Osteocyte (in vitro differentiated cells): ENCODE results near the gene DENND1A. TPM values are rescaled to one million over a fixed set of nuclear protein-coding genes. Genes with fewer than 3 reads are reported as not detected.

ENCODE experiments used
- DNase-seq: peaks from one replicate; pipeline ENCODE4 v3.0.0; 2021; ENCODE audit warnings: mixed read lengths; ENCODE audit not compliant: unreplicated experiment; ENCODE audit errors: extremely low spot score
- H3K27ac Mint-ChIP-seq: one replicate; pipeline ENCODE4 v1.8.0; 2021; ENCODE audit warnings: mild to moderate bottlenecking, mixed read lengths; ENCODE audit not compliant: unreplicated experiment
- H3K27me3 Mint-ChIP-seq: one replicate; pipeline ENCODE4 v1.8.0; 2021; ENCODE audit warnings: mixed read lengths; ENCODE audit not compliant: unreplicated experiment
- H3K36me3 Mint-ChIP-seq: one replicate; pipeline ENCODE4 v1.8.0; 2021; ENCODE audit warnings: mixed read lengths; ENCODE audit not compliant: unreplicated experiment
- H3K4me1 Mint-ChIP-seq: one replicate; pipeline ENCODE4 v1.8.0; 2021; ENCODE audit warnings: mixed read lengths; ENCODE audit not compliant: unreplicated experiment
- H3K4me3 Mint-ChIP-seq: one replicate; pipeline ENCODE4 v1.8.0; 2021; ENCODE audit warnings: mild to moderate bottlenecking, moderate library complexity, mixed read lengths; ENCODE audit not compliant: unreplicated experiment
- H3K9me3 Mint-ChIP-seq: one replicate; pipeline ENCODE4 v1.8.0; 2021; ENCODE audit warnings: mixed read lengths; ENCODE audit not compliant: unreplicated experiment
- total RNA-seq: library from RNA; stranded (reverse); gene quantifications from 2 replicates; pipeline ENCODE4 v1.2.1, GENCODE V29; 2021
- TF ChIP-seq, protein P1 (sequence below): fragments of 200-600 bp; sonication (generic); IDR thresholded peaks from 2 replicates; pipeline ENCODE4 v1.5.0; 2021; ENCODE audit warnings: antibody characterized with exemption, mild to moderate bottlenecking, moderate library complexity

Gene DENND1A
- total RNA-seq, 1 donor from 2014 or later, result 19.8 TPM

DNA sequence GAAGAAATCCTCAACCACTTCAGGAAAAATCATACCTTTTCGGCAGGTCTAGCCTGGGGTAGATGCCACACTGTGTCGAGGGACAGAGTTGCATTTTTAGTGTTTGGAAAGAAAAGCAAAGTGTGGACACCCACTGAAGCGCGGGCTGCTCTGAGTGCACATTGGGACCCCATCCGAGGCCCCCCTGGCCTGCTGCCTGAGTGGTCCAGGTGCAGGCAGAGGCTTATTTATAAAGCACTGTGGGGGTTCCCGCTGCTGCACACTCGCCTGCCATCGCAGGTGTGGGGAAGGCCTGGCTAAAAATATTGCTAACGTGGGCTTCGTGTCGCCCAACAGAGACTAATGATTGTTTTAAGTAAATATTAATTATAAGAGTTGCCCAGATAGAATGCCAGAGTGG is 454.5 kb downstream of the DENND1A start:
- Mint-ChIP-seq H3K4me3 (no peak overlapping the region), H3K27ac (no peak overlapping the region), H3K4me1 (no peaks in the 10 kb centered on the region), H3K9me3 (no peaks in the 10 kb centered on the region), H3K27me3 (no peaks in the 10 kb centered on the region), H3K36me3 (no peaks in the 10 kb centered on the region)
- no peak for DNase-seq
- TF ChIP-seq, protein P1, sequence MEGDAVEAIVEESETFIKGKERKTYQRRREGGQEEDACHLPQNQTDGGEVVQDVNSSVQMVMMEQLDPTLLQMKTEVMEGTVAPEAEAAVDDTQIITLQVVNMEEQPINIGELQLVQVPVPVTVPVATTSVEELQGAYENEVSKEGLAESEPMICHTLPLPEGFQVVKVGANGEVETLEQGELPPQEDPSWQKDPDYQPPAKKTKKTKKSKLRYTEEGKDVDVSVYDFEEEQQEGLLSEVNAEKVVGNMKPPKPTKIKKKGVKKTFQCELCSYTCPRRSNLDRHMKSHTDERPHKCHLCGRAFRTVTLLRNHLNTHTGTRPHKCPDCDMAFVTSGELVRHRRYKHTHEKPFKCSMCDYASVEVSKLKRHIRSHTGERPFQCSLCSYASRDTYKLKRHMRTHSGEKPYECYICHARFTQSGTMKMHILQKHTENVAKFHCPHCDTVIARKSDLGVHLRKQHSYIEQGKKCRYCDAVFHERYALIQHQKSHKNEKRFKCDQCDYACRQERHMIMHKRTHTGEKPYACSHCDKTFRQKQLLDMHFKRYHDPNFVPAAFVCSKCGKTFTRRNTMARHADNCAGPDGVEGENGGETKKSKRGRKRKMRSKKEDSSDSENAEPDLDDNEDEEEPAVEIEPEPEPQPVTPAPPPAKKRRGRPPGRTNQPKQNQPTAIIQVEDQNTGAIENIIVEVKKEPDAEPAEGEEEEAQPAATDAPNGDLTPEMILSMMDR, result no peak

DNA sequence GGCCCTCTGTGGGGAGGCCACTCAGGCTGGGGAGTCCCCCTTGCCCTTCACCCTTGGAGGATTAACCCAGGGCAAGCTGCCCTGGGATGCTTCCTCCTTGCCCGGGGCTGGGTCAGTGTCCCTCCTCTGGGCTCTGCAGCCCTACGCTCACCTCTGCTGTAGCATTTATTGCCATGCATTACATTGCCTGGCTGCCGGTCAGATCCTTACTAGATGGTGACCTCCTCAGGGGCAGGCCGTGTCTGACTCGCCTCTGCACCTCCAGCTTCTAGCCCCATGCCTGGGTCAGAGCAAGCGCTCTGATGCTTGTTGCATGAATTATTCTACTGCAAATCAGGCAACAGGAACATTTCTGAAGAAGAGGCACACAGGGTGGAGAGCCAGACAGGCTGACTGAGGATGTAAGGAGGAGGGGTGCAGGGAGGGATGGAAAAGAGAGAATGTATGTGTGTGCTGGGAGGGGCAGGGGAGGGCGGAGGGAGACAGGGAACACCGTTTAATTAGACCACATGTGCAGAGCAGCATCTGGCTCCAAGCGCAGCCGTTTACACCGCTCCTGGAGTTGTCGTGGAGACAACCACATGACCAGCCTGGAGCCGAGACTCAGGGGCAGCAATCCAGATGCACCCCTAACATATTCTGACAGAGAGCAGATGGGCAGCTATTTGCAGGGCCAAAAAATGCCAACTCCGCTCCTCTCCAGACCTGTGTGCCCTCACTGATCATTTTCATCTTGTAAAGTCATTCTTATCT is 456.9 kb downstream of the DENND1A start:
- H3K4me3 Mint-ChIP-seq, result no peak overlapping the region
- no peak for DNase-seq
- no peak overlapping the region for H3K27ac Mint-ChIP-seq
- no peaks in the 10 kb centered on the region for H3K36me3 Mint-ChIP-seq
- no peaks in the 10 kb centered on the region for H3K27me3 Mint-ChIP-seq
- TF ChIP-seq, protein P1, result no peak
- H3K4me1 Mint-ChIP-seq, result no peaks in the 10 kb centered on the region
- no peaks in the 10 kb centered on the region for H3K9me3 Mint-ChIP-seq

GRCh38 chr9:123471843-123472570 is 457.9 kb downstream of the DENND1A start:
- no peak for DNase-seq
- H3K36me3 Mint-ChIP-seq, result no peaks in the 10 kb centered on the region
- no peak overlapping the region for H3K27ac Mint-ChIP-seq
- no peaks in the 10 kb centered on the region for H3K4me1 Mint-ChIP-seq
- H3K4me3 Mint-ChIP-seq, result no peak overlapping the region
- H3K27me3 Mint-ChIP-seq, result no peaks in the 10 kb centered on the region
- TF ChIP-seq, protein P1, result no peak
- H3K9me3 Mint-ChIP-seq, result no peaks in the 10 kb centered on the region

DNA sequence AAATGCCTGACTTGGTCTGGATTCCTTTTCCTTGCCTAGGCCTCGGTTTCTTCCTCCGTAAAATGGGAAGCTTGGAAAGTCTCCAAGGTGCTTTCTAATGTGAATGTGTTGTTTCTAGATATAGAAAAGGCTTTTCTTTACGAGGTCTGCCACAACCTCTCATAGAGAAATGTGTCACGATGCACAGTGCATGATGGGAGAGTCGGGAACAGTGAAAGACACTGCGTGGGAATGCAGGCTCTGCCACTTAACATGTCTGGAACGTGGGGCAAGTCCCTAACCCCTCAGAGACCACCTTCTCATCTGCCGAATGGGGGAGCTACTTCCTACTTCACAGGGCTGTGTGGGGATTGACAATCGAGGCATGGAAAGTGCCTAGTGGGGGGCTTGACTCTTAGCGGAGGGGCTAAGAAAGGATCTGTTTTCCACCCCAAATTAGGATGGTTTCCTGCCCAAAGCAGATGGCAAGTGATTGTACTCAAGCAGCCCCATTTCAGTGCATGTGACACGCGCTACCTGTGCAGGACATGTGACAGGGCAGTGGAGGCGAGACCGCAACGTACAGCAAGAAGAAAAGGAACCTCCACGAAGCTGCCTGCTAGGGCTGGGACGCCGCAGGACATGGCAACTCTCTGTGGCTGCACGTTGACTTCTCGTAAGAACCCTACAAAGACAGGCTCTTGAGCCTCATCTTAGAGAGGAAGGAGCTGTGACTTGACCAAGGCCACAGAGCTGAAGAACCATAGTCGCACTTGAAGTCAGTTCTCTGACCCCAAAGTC is 458.7 kb downstream of the DENND1A start:
- Mint-ChIP-seq H3K27me3 (no peaks in the 10 kb centered on the region), H3K27ac (no peak overlapping the region), H3K4me1 (no peaks in the 10 kb centered on the region), H3K4me3 (no peak overlapping the region), H3K36me3 (no peaks in the 10 kb centered on the region), H3K9me3 (no peaks in the 10 kb centered on the region)
- no peak for DNase-seq
- TF ChIP-seq, protein P1, result no peak
